WTC11 (cell line): ENCODE results near the gene GSC. TPM values are rescaled to one million over a fixed set of nuclear protein-coding genes. Genes with fewer than 3 reads are reported as not detected.

Experiments used
- ATAC-seq: fragments of 200-7000 bp; cut with Tn5 transposase; 2 replicates; pipeline ENCODE4 v1.10.0; 2021; ENCODE audit warnings: mild to moderate bottlenecking, moderate library complexity
- Bru-seq: library from RNA; stranded (reverse); fragments of 400-500 nt; gene quantifications from one replicate; lab custom pipeline; 2021; lab: Mats Ljungman, UMichigan
- CTCF ChIA-PET: fragments of 300-600 bp; sonication (Branson Sonifier 250); formaldehyde crosslinking; loops from one replicate; lab custom pipeline; 2021; ENCODE audit warnings: antibody characterized with exemption; lab: Charles Lee
- POLR2A ChIA-PET: fragments of 350-600 bp; sonication (Branson Sonifier 250); formaldehyde crosslinking; loops from one replicate; lab custom pipeline; 2021; ENCODE audit warnings: antibody characterized with exemption; lab: Charles Lee
- DNase-seq: peaks from one replicate; pipeline ENCODE4 v3.0.0; 2021; ENCODE audit warnings: low spot score
- H3K27ac Mint-ChIP-seq: 2 replicates; pipeline ENCODE4 v1.8.0; 2021; ENCODE audit warnings: mixed read lengths
- H3K27me3 Mint-ChIP-seq: 2 replicates; pipeline ENCODE4 v1.8.0; 2021; ENCODE audit warnings: low read depth, mild to moderate bottlenecking, moderate library complexity, mixed read lengths
- H3K36me3 Mint-ChIP-seq: 2 replicates; pipeline ENCODE4 v1.8.0; 2021; ENCODE audit warnings: mixed read lengths
- H3K4me1 Mint-ChIP-seq: 2 replicates; pipeline ENCODE4 v1.8.0; 2022; ENCODE audit warnings: mixed read lengths
- H3K4me3 Mint-ChIP-seq: 2 replicates; pipeline ENCODE4 v1.8.0; 2021; ENCODE audit warnings: mild to moderate bottlenecking, moderate library complexity, mixed read lengths
- H3K9me3 Mint-ChIP-seq: 2 replicates; pipeline ENCODE4 v1.8.0; 2021; ENCODE audit warnings: mixed read lengths
- AR ChIP-seq: fragments of 250-450 bp; sonication (Bioruptor Pico); IDR thresholded peaks from 2 replicates; pipeline ENCODE4 v1.9.0; 2021; ENCODE audit warnings: mild to moderate bottlenecking
- CREM ChIP-seq: sonication (generic); formaldehyde crosslinking; IDR thresholded peaks from 2 replicates; pipeline ENCODE4 v1.8.1; 2022; ENCODE audit warnings: mild to moderate bottlenecking, missing genetic modification reagents, moderate library complexity
- CTCF ChIP-seq: fragments of 200-600 bp; IDR thresholded peaks from 2 replicates; pipeline ENCODE4 v1.8.0; 2022; ENCODE audit warnings: antibody characterized with exemption
- E2F1 ChIP-seq: sonication (generic); formaldehyde crosslinking; IDR thresholded peaks from 2 replicates; pipeline ENCODE4 v1.8.0; 2022; ENCODE audit warnings: mild to moderate bottlenecking, missing genetic modification reagents
- E2F5 ChIP-seq: sonication (generic); formaldehyde crosslinking; IDR thresholded peaks from 2 replicates; pipeline ENCODE4 v1.8.1; 2022; ENCODE audit warnings: mild to moderate bottlenecking, moderate library complexity, missing genetic modification reagents
- GRHL2 ChIP-seq: fragments of 250-450 bp; sonication (Bioruptor Pico); IDR thresholded peaks from 2 replicates; pipeline ENCODE4 v1.8.0; 2022; ENCODE audit warnings: mild to moderate bottlenecking, moderate library complexity; ENCODE audit not compliant: insufficient replicate concordance, severe bottlenecking
- HMGXB4 ChIP-seq: sonication (generic); formaldehyde crosslinking; IDR thresholded peaks from 2 replicates; pipeline ENCODE4 v1.8.1; 2023; ENCODE audit warnings: mild to moderate bottlenecking, moderate library complexity, missing genetic modification reagents
- KAT7 ChIP-seq: sonication (generic); formaldehyde crosslinking; IDR thresholded peaks from 2 replicates; pipeline ENCODE4 v1.8.1; 2023; ENCODE audit warnings: missing genetic modification reagents, mild to moderate bottlenecking, borderline replicate concordance
- NR2C2 ChIP-seq: sonication (generic); formaldehyde crosslinking; IDR thresholded peaks from 2 replicates; pipeline ENCODE4 v1.8.0; 2022; ENCODE audit warnings: mild to moderate bottlenecking, missing genetic modification reagents
- SMAD4 ChIP-seq: sonication (generic); formaldehyde crosslinking; IDR thresholded peaks from 2 replicates; pipeline ENCODE4 v1.8.0; 2022; ENCODE audit warnings: mild to moderate bottlenecking, missing genetic modification reagents
- ZBTB43 ChIP-seq: sonication (generic); formaldehyde crosslinking; IDR thresholded peaks from 2 replicates; pipeline ENCODE4 v1.8.1; 2023; ENCODE audit warnings: mild to moderate bottlenecking, missing genetic modification reagents
- ZNF263 ChIP-seq: sonication (generic); formaldehyde crosslinking; IDR thresholded peaks from 2 replicates; pipeline ENCODE4 v1.8.1; 2022; ENCODE audit warnings: low read depth, mild to moderate bottlenecking, moderate library complexity, missing genetic modification reagents
- ZNF425 ChIP-seq: fragments of 250-450 bp; sonication (Bioruptor Pico); conservative IDR thresholded peaks from 2 replicates; pipeline ENCODE4 v1.9.0; 2021; ENCODE audit warnings: mild to moderate bottlenecking
- long read RNA-seq, 3 experiments: library from RNA in 1 of 3; library from capped mRNA in 1 of 3; library from polyadenylated mRNA in 1 of 3; unstranded in 2 of 3; stranded (forward) in 1 of 3; transcript quantifications; one replicate each; pipeline ENCODE4 v2.0.0, GENCODE V29; 2021
- total RNA-seq: library from RNA; stranded (reverse); gene quantifications from 3 replicates; pipeline ENCODE4 v1.2.3, GENCODE V29; 2021

GSC gene
- total RNA-seq (1.6 to 4.4 TPM (median 2.0 TPM) in 3 replicates), Bru-seq, nascent RNA (percentile 37 among the genes with signal in this experiment)
- long read RNA-seq, experiment 1, partial matches to known transcripts: 0 of 5 reads
- long read RNA-seq, experiment 1, other reads (novel, unspliced or antisense): 2 of 5 reads
- long read RNA-seq, experiment 2: 0 reads
- long read RNA-seq, experiment 3: 0 reads

GRCh38 chr14:94769391-94770250 is at the start of gene GSC:
Gene GSC (minus strand): TSS chr14:94770113. CDS start chr14:94770015, 98 bp downstream.
- CTCF ChIA-PET: interaction anchor here (0.6 to 1.8 kb wide), 4 partner anchors 21 to 336 kb away, joined by 3 to 12 read pairs (median 4); no protein-coding TSS in a partner anchor
- Mint-ChIP-seq H3K36me3 (no peaks in the 10 kb centered on the region), H3K4me3 (peak within 1 kb of the TSS; percentile 76), H3K27ac (no peak within 1 kb of the TSS), H3K9me3 (no peaks in the 10 kb centered on the region), H3K4me1 (peaks cover 63% of the 10 kb centered on the region), H3K27me3 (peaks cover 98% of the 10 kb centered on the region)
- peak; percentile 41 for ATAC-seq
- POLR2A ChIA-PET: no interaction called here
- TF ChIP-seq NR2C2 (no peak), E2F5 (CRISPR knock-in tag) (no peak), KAT7 (CRISPR knock-in tag) (0 out of 2 replicates have a peak, but pooled peaks have one; percentile 33), SMAD4 (CRISPR knock-in tag) (no peak), GRHL2 (CRISPR knock-in tag) (no peak), ZBTB43 (CRISPR knock-in tag) (no peak), ZNF425 (CRISPR knock-in tag) (no peak), AR (CRISPR knock-in tag) (no peak), E2F1 (no peak), CREM (CRISPR knock-in tag) (0 out of 2 replicates have a peak, but pooled peaks have one; percentile 35), CTCF (no peak), ZNF263 (CRISPR knock-in tag) (peak; percentile 53), HMGXB4 (CRISPR knock-in tag) (0 out of 2 replicates have a peak, but pooled peaks have one; percentile 37)
- DNase-seq: peak; percentile 70
